HG03039 (cell line): Measurements from ENCODE around the gene WDR87.
"Not testable (repeated sequence)": the region's sequence is repeated elsewhere in the genome, so short reads cannot be mapped to it uniquely, and the experiment has no call there.

ENCODE experiments used
- ATAC-seq: cut with Tn5 transposase; IDR thresholded peaks from one replicate; pipeline ENCODE4 v1.9.1; 2021; ENCODE audit warnings: mild to moderate bottlenecking, moderate library complexity; ENCODE audit not compliant: unreplicated experiment

The WDR87 gene

GRCh38 chr19:37893845-37894575 lies 12.4 kb downstream of the WDR87 start:
- ATAC-seq: no peak

DNA sequence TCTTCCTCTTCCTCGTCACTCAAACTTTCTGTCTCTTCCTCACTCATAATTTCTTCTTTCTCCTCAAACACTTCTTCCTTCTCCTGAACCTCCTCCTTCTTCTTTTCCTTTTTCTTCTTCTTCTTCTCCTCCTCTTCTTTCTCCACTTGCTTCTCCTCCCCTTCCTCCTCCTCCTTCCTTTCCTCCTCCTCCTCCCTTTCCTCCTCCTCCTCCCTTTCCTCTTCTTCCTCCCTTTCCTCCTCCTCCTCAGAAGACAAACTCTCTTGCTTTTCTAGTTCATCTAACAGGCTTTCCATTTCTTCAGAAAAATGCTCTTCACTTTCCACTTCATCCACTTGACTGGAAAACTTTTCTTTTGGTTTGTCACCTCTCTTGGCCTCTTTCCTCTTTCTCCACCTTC lies 19.8 kb downstream of the WDR87 start:
- ATAC-seq: no peak

GRCh38 chr19:37885392-37885791 lies 21.0 kb downstream of the WDR87 start:
- ATAC-seq: no peak

DNA sequence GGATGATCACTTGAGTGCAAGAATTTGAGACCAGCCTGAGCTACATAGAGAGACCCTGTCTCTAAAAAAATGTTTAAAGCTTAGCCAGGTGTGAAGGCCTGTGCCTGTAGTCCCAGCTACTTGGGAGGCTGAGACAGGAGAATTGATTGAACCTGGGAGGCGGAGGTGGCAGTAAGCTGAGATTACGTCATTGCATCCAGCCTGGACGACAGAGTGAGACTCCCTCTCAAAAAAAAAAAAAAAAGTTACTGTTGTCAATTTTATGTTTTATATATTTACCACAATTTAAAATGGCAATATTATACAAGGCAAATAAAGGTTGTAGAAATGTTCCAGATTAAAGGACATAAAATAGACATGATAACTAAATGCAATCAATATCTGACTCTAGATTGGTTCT lies 29.2 kb downstream of the WDR87 start:
- no peak for ATAC-seq

GRCh38 chr19:37876032-37876431 lies 30.4 kb downstream of the WDR87 start:
- ATAC-seq: no peak

DNA sequence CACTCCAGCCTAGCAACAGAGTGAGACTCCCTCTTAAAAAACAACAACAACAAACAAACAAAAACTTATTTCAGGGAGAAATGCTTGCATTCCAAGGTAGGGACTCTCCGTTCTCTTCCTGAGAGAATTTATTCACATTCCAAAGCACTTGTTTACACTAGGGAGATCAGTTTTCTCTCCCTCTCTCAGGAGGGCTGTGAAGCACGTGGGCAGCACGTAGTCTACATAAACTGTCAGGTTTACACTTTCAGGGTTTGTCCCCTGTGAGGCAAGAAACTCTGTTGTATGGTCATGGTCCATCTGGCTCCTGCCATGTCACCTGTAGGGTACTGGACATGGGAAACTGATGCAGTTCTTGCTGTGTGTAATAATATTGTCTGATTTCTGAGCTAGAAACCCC lies 31.6 kb downstream of the WDR87 start:
- no peak for ATAC-seq

DNA sequence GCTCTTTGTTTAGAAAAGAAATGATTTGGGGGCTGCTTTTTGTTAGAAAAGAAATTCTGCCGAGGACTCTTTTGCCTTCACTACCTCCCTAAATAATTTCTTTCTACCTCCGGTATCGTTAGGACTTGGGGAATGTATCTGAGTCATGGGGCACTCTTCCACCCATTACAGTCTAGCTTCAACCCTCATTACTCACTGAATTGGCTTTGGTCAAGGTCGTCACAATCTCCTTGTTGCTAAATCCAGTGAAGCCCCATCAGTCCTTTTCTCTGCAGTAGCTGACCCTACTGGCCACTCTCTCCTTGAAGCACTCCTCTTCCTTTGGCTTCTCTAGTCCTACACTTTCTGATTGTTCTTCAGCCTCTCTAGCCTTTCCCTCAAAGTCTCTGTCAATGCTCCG lies 34.0 kb downstream of the WDR87 start:
- no peak for ATAC-seq

- ATAC-seq: no peak
Observed at GRCh38 chr19:37869766-37870340, 36.5 kb downstream of the WDR87 start.

- no peak for ATAC-seq
Observed at GRCh38 chr19:37867831-37868230, 38.6 kb downstream of the WDR87 start.

- ATAC-seq: not testable (repeated sequence)
Observed at GRCh38 chr19:37865930-37866329, 40.5 kb downstream of the WDR87 start.

DNA sequence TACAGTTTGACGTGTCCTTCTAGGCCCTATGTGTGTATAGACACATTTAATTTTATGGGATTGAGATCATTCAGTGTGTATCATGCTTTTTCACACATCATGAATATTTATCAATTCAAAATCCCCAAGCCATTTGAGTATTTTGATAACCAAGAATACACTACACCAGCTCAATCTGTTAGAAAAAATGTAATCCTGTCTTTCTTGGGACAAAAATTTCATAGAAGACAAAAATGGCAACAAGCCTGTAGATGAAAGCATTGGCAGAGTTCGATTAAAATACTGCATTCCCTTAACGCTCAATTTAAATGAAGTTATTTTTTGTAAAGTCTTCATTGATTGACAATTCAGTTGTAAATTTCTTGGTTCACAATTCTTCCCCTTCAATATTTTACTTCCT lies 41.9 kb downstream of the WDR87 start:
- no peak for ATAC-seq

GRCh38 chr19:37855098-37855497 lies 51.3 kb downstream of the WDR87 start:
- no peak for ATAC-seq

GRCh38 chr19:37845932-37846331 lies 60.5 kb downstream of the WDR87 start:
- ATAC-seq: no peak
